Lung (tissue), 12 donors: ENCODE results near the gene MRPS27. TPM values are rescaled to one million over a fixed set of nuclear protein-coding genes. Genes with fewer than 3 reads are reported as not detected.

Experiments
- ATAC-seq: fragments of 200-7000 bp; cut with Tn5 transposase; one replicate; pipeline ENCODE4 v1.9.1; 2020; ENCODE audit warnings: moderate number of reproducible peaks; ENCODE audit not compliant: insufficient read depth, low FRiP score
- DNase-seq, 3 donors: peaks; one replicate each; pipeline ENCODE4 v3.0.0-alpha.2; 2013 to 2017
- H3K27ac ChIP-seq, 2 donors: one replicate each; pipeline ENCODE4 v1.5.1; 2013; ENCODE audit warnings: mild to moderate bottlenecking in 2 of 2, moderate library complexity in 2 of 2, control low read depth in 1 of 2, inconsistent platforms in 1 of 2, low read depth in 1 of 2, low read length in 1 of 2
- H3K27me3 ChIP-seq, 3 donors: one replicate each; pipeline ENCODE4 v1.5.1; 2013; ENCODE audit warnings: low read length in 2 of 3; ENCODE audit not compliant: control insufficient read depth in 3 of 3, insufficient read depth in 3 of 3
- H3K36me3 ChIP-seq, 4 donors: one replicate each; pipeline ENCODE4 v1.5.1; 2013; ENCODE audit warnings: low read length in 4 of 4, mild to moderate bottlenecking in 1 of 4, moderate library complexity in 1 of 4; ENCODE audit not compliant: control insufficient read depth in 4 of 4, insufficient read depth in 4 of 4
- H3K4me1 ChIP-seq, 5 donors: one replicate each; pipeline ENCODE4 v1.5.1; 2013; ENCODE audit warnings: low read length in 5 of 5, mild to moderate bottlenecking in 2 of 5, moderate library complexity in 1 of 5; ENCODE audit not compliant: control insufficient read depth in 5 of 5, insufficient read depth in 5 of 5
- H3K4me3 ChIP-seq: one replicate; pipeline ENCODE4 v1.5.1; 2013; ENCODE audit warnings: mild to moderate bottlenecking, control low read depth, moderate library complexity
- H3K9ac ChIP-seq, 2 donors: one replicate each; pipeline ENCODE4 v1.5.1; 2013; ENCODE audit warnings: low read length in 2 of 2, control low read depth in 1 of 2; ENCODE audit not compliant: insufficient read depth in 1 of 2
- H3K9me3 ChIP-seq, 4 donors: one replicate each; pipeline ENCODE4 v1.5.1; 2013; ENCODE audit warnings: low read length in 3 of 4, mild to moderate bottlenecking in 1 of 4, moderate library complexity in 1 of 4; ENCODE audit not compliant: control insufficient read depth in 4 of 4, insufficient read depth in 3 of 4
- WGBS, 2 donors: extraction: QIAGEN DNeasy Blood & Tissue Kit; methylation state at CpG; one replicate each; pipeline ENCODE4 v1.1.7; 2013; 5-methylcytosine and 5-hydroxymethylcytosine counted together
- polyA plus RNA-seq, 2 donors: library from polyadenylated mRNA; stranded (reverse); fragments of 200-250 nt; gene quantifications; one replicate each; pipeline ENCODE4 v1.2.1, GENCODE V29; 2013
- total RNA-seq, 2 donors: library from RNA; depleted of rRNA in 1 of 2; stranded (reverse); fragments of >200 nt in 1 of 2; gene quantifications; one replicate each; pipeline ENCODE4 v1.2.1, GENCODE V29; 2014 to 2021
- TF ChIP-seq, protein P1 (sequence below): IDR thresholded peaks from 2 replicates; pipeline ENCODE4 v1.5.1; 2012; ENCODE audit warnings: mild to moderate bottlenecking; ENCODE audit errors: control extremely low read depth, extremely low read depth
- donor health status: control.
- donor health status: control.
- donor health status: Bipolar disorder and iron deficiency.
- donor health status: healthy.
- donor health status: DM: yes; HTN: yes; CAD: no.

MRPS27 gene
- total and polyA plus RNA-seq, 4 donors, result 18.8 to 84.8 (median 32.7) TPM

GRCh38 chr5:72288924-72289323 lies 31.1 kb downstream of the MRPS27 start:
- 80 to 88% methylated on average over 2 of the region's 2 CpGs for WGBS, 2 donors
- Histone ChIP-seq H3K4me3 (no peak overlapping the region), H3K36me3 (peaks cover 0 to 11% (median 4%) of the 10 kb centered on the region in 4 donors), H3K9me3 (no peaks in the 10 kb centered on the region), H3K9ac (no peak overlapping the region), H3K27ac (no peak overlapping the region), H3K27me3 (no peaks in the 10 kb centered on the region), H3K4me1 (peaks cover 0 to 8% (median 0%) of the 10 kb centered on the region in 5 donors)
- DNase-seq, result no peak
- ATAC-seq, result no peak
- TF ChIP-seq, protein P1, sequence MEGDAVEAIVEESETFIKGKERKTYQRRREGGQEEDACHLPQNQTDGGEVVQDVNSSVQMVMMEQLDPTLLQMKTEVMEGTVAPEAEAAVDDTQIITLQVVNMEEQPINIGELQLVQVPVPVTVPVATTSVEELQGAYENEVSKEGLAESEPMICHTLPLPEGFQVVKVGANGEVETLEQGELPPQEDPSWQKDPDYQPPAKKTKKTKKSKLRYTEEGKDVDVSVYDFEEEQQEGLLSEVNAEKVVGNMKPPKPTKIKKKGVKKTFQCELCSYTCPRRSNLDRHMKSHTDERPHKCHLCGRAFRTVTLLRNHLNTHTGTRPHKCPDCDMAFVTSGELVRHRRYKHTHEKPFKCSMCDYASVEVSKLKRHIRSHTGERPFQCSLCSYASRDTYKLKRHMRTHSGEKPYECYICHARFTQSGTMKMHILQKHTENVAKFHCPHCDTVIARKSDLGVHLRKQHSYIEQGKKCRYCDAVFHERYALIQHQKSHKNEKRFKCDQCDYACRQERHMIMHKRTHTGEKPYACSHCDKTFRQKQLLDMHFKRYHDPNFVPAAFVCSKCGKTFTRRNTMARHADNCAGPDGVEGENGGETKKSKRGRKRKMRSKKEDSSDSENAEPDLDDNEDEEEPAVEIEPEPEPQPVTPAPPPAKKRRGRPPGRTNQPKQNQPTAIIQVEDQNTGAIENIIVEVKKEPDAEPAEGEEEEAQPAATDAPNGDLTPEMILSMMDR, result no peak

- Histone ChIP-seq H3K4me1 (peaks cover 0 to 13% (median 6%) of the 10 kb centered on the region in 5 donors), H3K27me3 (no peaks in the 10 kb centered on the region), H3K9ac (no peak overlapping the region), H3K36me3 (peaks cover 0 to 7% (median 4%) of the 10 kb centered on the region in 4 donors), H3K9me3 (no peaks in the 10 kb centered on the region), H3K27ac (no peak overlapping the region), H3K4me3 (no peak overlapping the region)
- TF ChIP-seq, protein P1, result no peak
- WGBS, 2 donors, result 97 to 98% methylated on average over 5 of the region's 5 CpGs
- DNase-seq (no peak), ATAC-seq (no peak)
Measured at GRCh38 chr5:72286798-72287197, 33.2 kb downstream of the MRPS27 start.

DNA sequence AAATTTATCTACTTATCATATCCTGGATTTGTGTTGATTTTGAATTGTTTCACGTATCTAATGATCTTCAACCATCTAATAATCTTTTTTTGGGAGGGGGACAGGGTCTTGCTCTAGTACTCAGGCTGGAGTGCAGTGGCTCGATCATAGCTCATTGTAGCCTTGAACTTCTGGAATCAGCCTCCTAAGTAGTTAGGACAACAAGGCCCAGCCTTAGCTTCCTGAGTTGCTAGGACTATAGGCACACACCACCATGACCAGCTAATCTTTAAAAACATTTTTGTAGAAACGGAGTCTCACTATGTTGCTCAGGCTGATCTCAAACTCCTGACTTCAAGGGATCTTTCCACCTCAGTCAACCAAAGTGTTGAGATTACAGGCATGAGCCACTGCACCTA lies 34.6 kb downstream of the MRPS27 start:
- TF ChIP-seq, protein P1, result no peak
- H3K27me3 ChIP-seq, result no peaks in the 10 kb centered on the region
- no peak overlapping the region for H3K4me3 ChIP-seq
- H3K27ac ChIP-seq, result no peak overlapping the region
- DNase-seq (no peak), ATAC-seq (no peak)
- H3K9ac ChIP-seq, result no peak overlapping the region
- H3K4me1 ChIP-seq, result peaks cover 0 to 20% (median 10%) of the 10 kb centered on the region in 5 donors
- H3K36me3 ChIP-seq, result peaks cover 0 to 7% (median 4%) of the 10 kb centered on the region in 4 donors
- no peaks in the 10 kb centered on the region for H3K9me3 ChIP-seq
- 95 to 100% methylated on average over 3 of the region's 3 CpGs for WGBS, 2 donors
